NT2/D1 (cell line): Measurements from ENCODE around the gene SPRY4.

Source experiments
- YY1 ChIP-seq: IDR thresholded peaks from 2 replicates; pipeline ENCODE4 v1.6.1; 2011; ENCODE audit not compliant: insufficient read length, insufficient read depth
- ZNF274 ChIP-seq: IDR thresholded peaks from 2 replicates; pipeline ENCODE4 v1.6.1; 2011; ENCODE audit warnings: mild to moderate bottlenecking, low read depth, low read length

GRCh38 chr5:142353071-142353472 is 28.3 kb upstream of the SPRY4 start:
- TF ChIP-seq YY1, result no peak
- TF ChIP-seq ZNF274, result no peak
